ENCODE results near the gene VPS18.

- TF ChIP-seq ZFP30 (CRISPR knock-in tag; IDR thresholded peaks at IDR 0.05), result no peak
- TF ChIP-seq TOX (CRISPR knock-in tag; IDR thresholded peaks at IDR 0.05; ENCODE audit: borderline replicate concordance), result no peak
- no peak for TF ChIP-seq ZNF8 (CRISPR knock-in tag; IDR thresholded peaks at IDR 0.05)
- TF ChIP-seq ZC3H10 (CRISPR knock-in tag; IDR thresholded peaks at IDR 0.05), result no peak
These were observed 8.6 kb downstream of the VPS18 start for GRCh38 chr15:40902605-40903561.

Data from SK-N-SH treated with all-trans-retinoic acid at 6 μM for 48 hours (cell line).